Naive B cell (primary cell): ENCODE results near the gene PER3. TPM values are rescaled to one million over a fixed set of nuclear protein-coding genes. Genes with fewer than 3 reads are reported as not detected.

Experiments used
- ATAC-seq, 2 donors: fragments of 150-1000 bp; cut with Tn5 transposase; 2 replicates each; pipeline ENCODE4 v1.10.0; 2021; ENCODE audit warnings: low read depth in 2 of 2, mild to moderate bottlenecking in 2 of 2, moderate library complexity in 2 of 2
- DNase-seq: peaks from one replicate; pipeline ENCODE4 v3.0.0; 2022
- H3K27ac Mint-ChIP-seq, 6 donors: one replicate each; pipeline ENCODE4 v1.8.0; 2020 to 2022; ENCODE audit warnings: mild to moderate bottlenecking in 6 of 6, mixed read lengths in 6 of 6, moderate library complexity in 5 of 6, inconsistent platforms in 2 of 6
- H3K27me3 Mint-ChIP-seq, 3 donors: one replicate each; pipeline ENCODE4 v1.8.0; 2021 to 2022; ENCODE audit warnings: mixed read lengths in 3 of 3, mild to moderate bottlenecking in 1 of 3
- H3K36me3 Mint-ChIP-seq, 2 donors: one replicate each; pipeline ENCODE4 v1.8.0; 2020 to 2022; ENCODE audit warnings: mixed read lengths in 2 of 2, inconsistent platforms in 1 of 2, mild to moderate bottlenecking in 1 of 2
- H3K4me1 Mint-ChIP-seq, 3 donors: one replicate each; pipeline ENCODE4 v1.8.0; 2020 to 2022; ENCODE audit warnings: mixed read lengths in 3 of 3, inconsistent platforms in 1 of 3, mild to moderate bottlenecking in 1 of 3, moderate library complexity in 1 of 3
- H3K4me3 Mint-ChIP-seq, 8 donors: one replicate each; pipeline ENCODE4 v1.8.0; 2020 to 2022; ENCODE audit warnings: mild to moderate bottlenecking in 8 of 8, mixed read lengths in 8 of 8, moderate library complexity in 8 of 8, inconsistent platforms in 2 of 8
- H3K9me3 Mint-ChIP-seq, 7 donors: one replicate each; pipeline ENCODE4 v1.8.0; 2020 to 2022; ENCODE audit warnings: mixed read lengths in 7 of 7, mild to moderate bottlenecking in 5 of 7, inconsistent platforms in 2 of 7, moderate library complexity in 1 of 7
- polyA plus RNA-seq, 6 donors: library from polyadenylated mRNA; unstranded; fragments of 300-500 nt; fragmentation: Illumina TruSeq; gene quantifications; one replicate each; pipeline ENCODE4 v1.2.3, GENCODE V29; 2021; ENCODE audit warnings: low read depth in 6 of 6

Gene PER3
- polyA plus RNA-seq, 6 donors from 2014 or later = 0.48 to 2.7 (median 1.6) TPM

DNA sequence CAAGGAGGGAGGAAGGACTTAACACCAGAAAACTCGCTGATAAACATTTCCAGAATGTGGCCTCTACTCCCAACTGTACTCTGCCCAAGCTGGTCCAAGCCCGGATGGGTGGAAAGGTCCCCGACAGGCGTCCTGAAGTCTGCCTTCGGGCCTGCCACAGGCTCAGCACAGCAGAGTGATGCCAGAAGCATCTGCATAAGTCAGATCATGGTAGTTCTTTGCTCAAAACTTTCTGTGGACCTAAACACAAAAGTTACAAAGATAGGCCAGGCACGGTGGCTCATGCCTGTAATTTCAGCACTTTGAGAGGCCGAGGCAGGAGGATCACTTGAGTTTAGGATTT lies 69.6 kb downstream of the PER3 start:
- no peak overlapping the region for H3K4me3 Mint-ChIP-seq
- H3K27me3 Mint-ChIP-seq = peaks cover 7 to 21% (median 16%) of the 10 kb centered on the region in 3 donors
- no peaks in the 10 kb centered on the region for H3K36me3 Mint-ChIP-seq
- ATAC-seq (no peak), DNase-seq (no peak)
- peaks cover 4 to 6% (median 6%) of the 10 kb centered on the region in 3 donors for H3K4me1 Mint-ChIP-seq
- H3K9me3 Mint-ChIP-seq = no peaks in the 10 kb centered on the region
- H3K27ac Mint-ChIP-seq = no peak overlapping the region

DNA sequence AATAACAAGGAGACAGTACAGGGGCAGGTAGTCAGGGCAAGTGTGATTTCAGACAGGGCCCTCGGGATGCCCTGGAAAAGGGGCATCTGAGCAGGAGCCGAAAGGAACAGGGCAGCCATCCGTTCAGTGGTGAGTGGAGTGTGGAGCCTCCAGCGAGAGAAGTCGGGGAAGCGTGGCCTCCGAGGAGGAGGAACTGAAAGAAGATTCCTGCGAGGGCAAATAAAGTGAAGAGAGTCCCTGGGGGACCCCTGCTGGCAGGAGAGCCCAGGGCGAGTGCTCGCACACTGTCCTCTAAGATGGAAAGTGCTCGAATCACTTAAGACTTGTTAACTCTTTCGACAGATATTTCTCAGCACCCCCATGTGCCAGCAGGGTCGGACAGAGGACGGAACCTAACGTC lies 72.3 kb downstream of the PER3 start:
- Mint-ChIP-seq H3K9me3 (no peaks in the 10 kb centered on the region), H3K36me3 (no peaks in the 10 kb centered on the region), H3K27me3 (peaks cover 2 to 22% (median 9%) of the 10 kb centered on the region in 3 donors), H3K4me1 (peaks cover 4 to 6% (median 6%) of the 10 kb centered on the region in 3 donors), H3K4me3 (no peak overlapping the region), H3K27ac (peak overlapping the region in 1 of 6 donors; percentile 64)
- peak in 1 of 2 donors; percentile 55 for ATAC-seq
- peak; percentile 2 for DNase-seq

DNA sequence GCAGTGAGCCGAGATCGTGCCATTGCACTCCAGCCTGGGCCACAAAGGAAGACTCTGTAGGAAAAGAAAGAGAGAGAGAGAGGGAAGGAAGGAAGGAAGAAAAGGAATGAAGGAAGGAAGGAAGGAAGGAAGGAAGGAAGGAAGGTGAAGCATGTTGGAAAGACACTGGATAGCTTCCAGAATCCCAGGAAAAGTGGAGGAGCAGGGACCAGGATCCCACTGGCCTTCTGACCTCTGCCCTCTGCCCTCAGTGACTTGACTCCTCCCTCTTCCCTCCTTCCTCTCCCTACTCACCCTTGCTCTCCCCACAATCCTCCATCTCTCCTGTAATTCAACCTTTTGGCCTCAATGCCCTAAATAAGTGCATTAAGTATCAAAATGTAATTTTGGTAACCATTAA lies 72.9 kb downstream of the PER3 start:
- no peak for DNase-seq
- Mint-ChIP-seq H3K36me3 (no peaks in the 10 kb centered on the region), H3K27me3 (peaks cover 0 to 18% (median 6%) of the 10 kb centered on the region in 3 donors), H3K4me3 (no peak overlapping the region), H3K27ac (peak overlapping the region in 2 of 6 donors; percentile 62 to 93), H3K4me1 (peaks cover 4 to 6% (median 6%) of the 10 kb centered on the region in 3 donors), H3K9me3 (no peaks in the 10 kb centered on the region)
- no peak for ATAC-seq

- no peaks in the 10 kb centered on the region for H3K36me3 Mint-ChIP-seq
- DNase-seq (no peak), ATAC-seq (no peak)
- no peak overlapping the region for H3K4me3 Mint-ChIP-seq
- H3K27ac Mint-ChIP-seq = no peak overlapping the region
- peaks cover 0 to 14% (median 6%) of the 10 kb centered on the region in 3 donors for H3K27me3 Mint-ChIP-seq
- no peaks in the 10 kb centered on the region for H3K9me3 Mint-ChIP-seq
- H3K4me1 Mint-ChIP-seq = peaks cover 4 to 6% (median 6%) of the 10 kb centered on the region in 3 donors
These were observed 73.9 kb downstream of the PER3 start for GRCh38 chr1:7857985-7858384.

DNA sequence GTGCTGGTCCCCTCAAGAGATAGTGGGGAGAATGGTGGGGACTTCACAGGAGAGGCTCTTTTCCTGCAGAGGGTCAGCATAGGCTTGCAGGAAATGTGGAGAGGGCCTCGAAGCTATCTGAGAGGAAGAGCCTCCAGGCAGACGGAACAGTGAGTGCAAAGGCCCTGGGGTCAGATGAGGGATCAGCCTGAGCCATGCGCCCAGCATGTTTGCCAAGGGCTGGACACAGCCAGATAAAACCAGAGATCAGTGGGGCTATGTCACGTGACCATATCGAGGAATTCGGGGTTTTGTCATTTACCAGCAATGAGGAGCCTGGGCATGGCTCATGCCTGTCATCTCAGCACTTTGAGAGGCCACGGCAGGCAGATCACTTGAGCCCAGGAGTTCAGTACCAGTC lies 75.3 kb downstream of the PER3 start:
- H3K4me1 Mint-ChIP-seq = peaks cover 4 to 6% (median 6%) of the 10 kb centered on the region in 3 donors
- no peak overlapping the region for H3K27ac Mint-ChIP-seq
- no peak for DNase-seq
- H3K4me3 Mint-ChIP-seq = no peak overlapping the region
- peaks cover 0 to 9% (median 6%) of the 10 kb centered on the region in 3 donors for H3K27me3 Mint-ChIP-seq
- no peak for ATAC-seq
- H3K9me3 Mint-ChIP-seq = no peaks in the 10 kb centered on the region
- no peaks in the 10 kb centered on the region for H3K36me3 Mint-ChIP-seq

- Mint-ChIP-seq H3K27ac (no peak overlapping the region), H3K9me3 (no peaks in the 10 kb centered on the region), H3K4me1 (peaks cover 4 to 6% (median 6%) of the 10 kb centered on the region in 3 donors), H3K27me3 (peaks cover 0 to 9% (median 6%) of the 10 kb centered on the region in 3 donors), H3K4me3 (no peak overlapping the region), H3K36me3 (no peaks in the 10 kb centered on the region)
- DNase-seq (no peak), ATAC-seq (no peak)
These were observed 76.0 kb downstream of the PER3 start for GRCh38 chr1:7860130-7860529.

- Mint-ChIP-seq H3K4me3 (peak overlapping the region in 1 of 8 donors; percentile 25), H3K27ac (no peak overlapping the region), H3K9me3 (peaks cover 0 to 2% (median 0%) of the 10 kb centered on the region in 7 donors), H3K27me3 (peaks cover 0 to 10% (median 9%) of the 10 kb centered on the region in 3 donors), H3K4me1 (peaks cover 0 to 1% (median under 1%) of the 10 kb centered on the region in 3 donors), H3K36me3 (no peaks in the 10 kb centered on the region)
- DNase-seq (no peak), ATAC-seq (no peak)
These were observed 77.4 kb downstream of the PER3 start for GRCh38 chr1:7861452-7861851.

DNA sequence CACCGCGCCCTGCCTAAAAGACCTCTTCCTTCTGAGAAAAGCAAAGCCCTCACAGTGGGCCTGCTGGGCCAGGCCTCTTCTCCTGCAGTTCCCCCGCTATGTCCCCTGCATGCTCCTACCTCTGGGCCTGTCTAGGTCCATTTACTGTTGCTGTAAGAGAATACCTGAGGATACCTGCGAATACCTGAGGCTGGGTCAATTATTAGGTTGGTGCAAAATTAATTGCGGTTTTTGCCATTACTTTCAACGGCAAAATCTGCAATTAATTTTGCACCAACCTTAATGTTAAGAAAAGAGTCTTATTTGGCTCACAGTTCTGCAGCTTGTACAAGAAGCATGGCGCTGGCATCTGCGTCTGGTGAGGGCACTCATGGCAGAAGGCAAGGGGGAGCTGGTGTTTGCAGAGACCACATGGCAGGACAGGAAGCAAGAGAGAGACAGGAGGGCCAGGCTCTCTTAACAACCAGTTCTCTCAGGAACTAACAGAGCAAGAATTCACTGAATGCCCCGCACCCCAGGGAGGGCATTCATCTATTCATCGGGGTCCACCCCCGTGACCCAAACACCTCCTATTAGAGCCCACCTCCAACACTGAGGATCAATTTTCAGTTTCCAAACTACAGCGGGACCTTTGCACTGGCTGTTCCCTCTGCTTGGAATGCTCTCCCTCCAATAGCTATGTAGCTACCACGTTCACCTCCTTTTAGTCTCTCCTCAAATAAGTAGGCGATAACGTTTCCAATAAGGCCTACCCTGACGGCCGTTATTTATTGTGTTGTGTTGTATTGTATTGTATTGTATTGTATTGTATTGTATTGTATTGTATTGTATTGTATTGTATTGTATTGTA lies 78.3 kb downstream of the PER3 start:
- peak overlapping the region in 1 of 6 donors; percentile 89 for H3K27ac Mint-ChIP-seq
- no peak for DNase-seq
- H3K4me3 Mint-ChIP-seq = no peak overlapping the region

DNA sequence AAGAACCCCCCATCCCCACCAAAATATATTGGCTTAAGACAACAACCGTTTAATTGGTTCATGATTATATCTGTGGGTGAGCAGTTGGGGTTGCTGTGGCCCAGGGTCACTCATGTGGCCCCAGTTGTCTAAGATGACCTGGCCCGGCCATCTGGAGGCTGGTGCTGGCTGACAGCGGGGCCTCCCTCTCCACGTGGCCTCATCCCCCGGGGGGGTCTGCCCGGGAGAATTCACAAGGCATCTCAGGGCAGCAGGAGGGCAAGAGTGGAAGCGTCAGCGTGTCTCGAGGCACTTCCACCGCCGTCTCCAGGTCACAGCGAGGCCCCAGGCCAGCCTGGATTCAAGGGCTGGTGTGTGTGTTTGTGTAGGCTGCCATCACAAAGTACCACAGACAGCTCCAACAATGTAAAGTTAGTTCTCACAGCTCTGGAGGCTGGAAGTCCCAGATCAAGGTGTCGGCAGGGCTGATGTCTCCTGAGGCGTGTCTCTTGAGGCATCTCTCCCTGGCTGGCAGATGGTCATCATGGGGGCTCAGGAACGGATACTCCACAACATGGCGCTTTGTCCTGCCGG lies 79.8 kb downstream of the PER3 start:
- H3K9me3 Mint-ChIP-seq = peaks cover 0 to 7% (median 0%) of the 10 kb centered on the region in 7 donors
- H3K36me3 Mint-ChIP-seq = no peaks in the 10 kb centered on the region
- no peaks in the 10 kb centered on the region for H3K4me1 Mint-ChIP-seq
- H3K27ac Mint-ChIP-seq = no peak overlapping the region
- ATAC-seq (no peak), DNase-seq (no peak)
- H3K27me3 Mint-ChIP-seq = peaks cover 5 to 19% (median 9%) of the 10 kb centered on the region in 3 donors
- H3K4me3 Mint-ChIP-seq = no peak overlapping the region

More for the DNA sequence above, 78.3 kb downstream of the PER3 start:
- peaks cover 0 to 2% (median 0%) of the 10 kb centered on the region in 7 donors for H3K9me3 Mint-ChIP-seq
- H3K27me3 Mint-ChIP-seq = peaks cover 0 to 17% (median 9%) of the 10 kb centered on the region in 3 donors
- no peaks in the 10 kb centered on the region for H3K36me3 Mint-ChIP-seq
- ATAC-seq = no peak
- no peaks in the 10 kb centered on the region for H3K4me1 Mint-ChIP-seq

GRCh38 chr1:7865978-7866377 lies 81.9 kb downstream of the PER3 start:
- H3K9me3 Mint-ChIP-seq = peaks cover 0 to 7% (median 2%) of the 10 kb centered on the region in 7 donors
- no peak for DNase-seq
- no peak overlapping the region for H3K27ac Mint-ChIP-seq
- H3K27me3 Mint-ChIP-seq = peaks cover 7 to 19% (median 11%) of the 10 kb centered on the region in 3 donors
- ATAC-seq = no peak
- H3K4me1 Mint-ChIP-seq = no peaks in the 10 kb centered on the region
- no peaks in the 10 kb centered on the region for H3K36me3 Mint-ChIP-seq
- no peak overlapping the region for H3K4me3 Mint-ChIP-seq

DNA sequence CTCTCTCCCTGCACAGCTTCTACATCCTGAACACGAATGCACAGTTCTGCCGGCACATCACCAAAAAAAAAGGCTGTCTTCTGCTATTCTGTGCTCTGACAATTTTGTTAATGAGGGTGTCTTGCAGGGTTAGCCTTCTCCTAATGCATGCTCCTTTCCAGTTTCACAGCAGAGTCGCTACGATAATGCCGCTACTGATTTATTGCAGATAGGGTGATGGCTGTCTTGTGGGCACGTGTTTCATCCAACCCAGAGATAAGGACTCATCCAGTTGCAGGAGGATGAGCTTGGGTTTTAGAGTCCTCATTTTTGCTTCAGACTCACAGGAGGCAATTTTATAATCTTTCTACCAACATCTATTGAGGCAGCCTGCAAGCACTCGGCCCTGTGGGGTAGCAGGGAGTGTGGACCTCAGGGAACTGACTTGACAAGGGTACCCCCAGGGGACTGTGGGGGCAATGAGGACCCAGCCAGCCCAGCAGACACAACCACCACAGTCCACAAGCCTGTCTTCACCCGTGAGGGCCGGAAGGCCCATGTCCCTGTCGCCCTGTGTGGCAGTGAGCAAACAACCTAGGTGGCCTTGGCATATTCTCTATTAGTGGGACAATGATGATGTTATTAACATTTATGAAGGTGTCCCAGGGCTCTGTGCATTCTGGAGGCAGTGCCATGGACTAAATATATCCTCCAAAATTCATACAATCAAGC lies 84.1 kb downstream of the PER3 start:
- Mint-ChIP-seq H3K4me3 (no peak overlapping the region), H3K36me3 (no peaks in the 10 kb centered on the region), H3K27ac (no peak overlapping the region), H3K4me1 (no peaks in the 10 kb centered on the region), H3K27me3 (peaks cover 11 to 21% (median 15%) of the 10 kb centered on the region in 3 donors), H3K9me3 (peaks cover 0 to 7% (median 2%) of the 10 kb centered on the region in 7 donors)
- ATAC-seq = no peak
- no peak for DNase-seq

GRCh38 chr1:7869136-7869920 lies 85.2 kb downstream of the PER3 start:
- ATAC-seq (no peak), DNase-seq (no peak)
- Mint-ChIP-seq H3K4me1 (no peaks in the 10 kb centered on the region), H3K9me3 (peaks cover 0 to 7% (median 2%) of the 10 kb centered on the region in 7 donors), H3K36me3 (no peaks in the 10 kb centered on the region), H3K27ac (no peak overlapping the region), H3K4me3 (no peak overlapping the region), H3K27me3 (peaks cover 15 to 31% (median 25%) of the 10 kb centered on the region in 3 donors)

- DNase-seq = no peak
- Mint-ChIP-seq H3K4me3 (no peak overlapping the region), H3K27me3 (peaks cover 15 to 32% (median 30%) of the 10 kb centered on the region in 3 donors), H3K36me3 (no peaks in the 10 kb centered on the region), H3K4me1 (no peaks in the 10 kb centered on the region), H3K27ac (no peak overlapping the region), H3K9me3 (peaks cover 0 to 7% (median 2%) of the 10 kb centered on the region in 7 donors)
- no peak for ATAC-seq
These were observed 87.0 kb downstream of the PER3 start for GRCh38 chr1:7871136-7871535.
